Right atrium auricular region (tissue), 2 donors: Measurements from ENCODE around the gene SLC25A13. TPM values are rescaled to one million over a fixed set of nuclear protein-coding genes. Genes with fewer than 3 reads are reported as not detected.

Experiments
- DNase-seq: peaks from one replicate; pipeline ENCODE4 v3.0.0-alpha.2; 2019; ENCODE audit warnings: low spot score
- H3K27ac ChIP-seq, 2 donors: fragments of 200-600 bp; sonication (generic); 1 replicate in 1 of 2; 2 replicates in 1 of 2; pipeline ENCODE4 v1.5.1; 2016 to 2019
- H3K27me3 ChIP-seq, 2 donors: fragments of 200-600 bp; sonication (generic); one replicate each; pipeline versions ENCODE4 v1.5.1 to v1.6.0; 2017 to 2019
- H3K36me3 ChIP-seq: fragments of 200-600 bp; sonication (generic); one replicate; pipeline ENCODE4 v1.5.1; 2016
- H3K4me1 ChIP-seq, 2 donors: fragments of 200-600 bp; sonication (generic); one replicate each; pipeline versions ENCODE4 v1.5.1 to v1.6.0; 2017 to 2019
- H3K4me3 ChIP-seq, 2 donors: fragments of 200-600 bp; sonication (generic); 1 replicate in 1 of 2; 2 replicates in 1 of 2; pipeline ENCODE4 v1.5.1; 2017 to 2019; ENCODE audit warnings: mild to moderate bottlenecking in 1 of 2, moderate library complexity in 1 of 2
- H3K9me3 ChIP-seq, 2 donors: fragments of 200-600 bp; sonication (generic); one replicate each; pipeline ENCODE4 v1.5.1; 2019
- CTCF ChIP-seq, 2 donors: fragments of 200-600 bp; sonication (generic); IDR thresholded peaks; one replicate each; pipeline ENCODE4 v1.5.1; 2019; ENCODE audit warnings: antibody characterized with exemption in 2 of 2
- total RNA-seq, 2 donors: library from RNA; depleted of rRNA; stranded (reverse); fragments of >200 nt; gene quantifications; one replicate each; pipeline ENCODE4 v1.1.0, GENCODE V29; 2016

The SLC25A13 gene
- total RNA-seq, 2 donors from 2014 or later: 8.1 to 11.0 TPM

- Histone ChIP-seq H3K27me3 (no peaks in the 10 kb centered on the region), H3K36me3 (peaks cover 43% of the 10 kb centered on the region), H3K27ac (no peak overlapping the region), H3K4me1 (no peaks in the 10 kb centered on the region), H3K9me3 (no peaks in the 10 kb centered on the region), H3K4me3 (no peak overlapping the region)
- no peak for DNase-seq
- no peak for TF ChIP-seq CTCF (IDR thresholded peaks at IDR 0.05)
Measured at GRCh38 chr7:96179837-96180236, 142.1 kb downstream of the SLC25A13 start.

- H3K9me3 ChIP-seq: no peaks in the 10 kb centered on the region
- H3K27ac ChIP-seq: no peak overlapping the region
- no peaks in the 10 kb centered on the region for H3K27me3 ChIP-seq
- no peak for TF ChIP-seq CTCF (IDR thresholded peaks at IDR 0.05)
- no peak overlapping the region for H3K4me3 ChIP-seq
- no peaks in the 10 kb centered on the region for H3K4me1 ChIP-seq
- H3K36me3 ChIP-seq: peaks cover 38% of the 10 kb centered on the region
- DNase-seq: no peak
Measured at GRCh38 chr7:96179341-96179740, 142.6 kb downstream of the SLC25A13 start.

- no peak for DNase-seq
- Histone ChIP-seq H3K9me3 (no peaks in the 10 kb centered on the region), H3K27ac (no peak overlapping the region), H3K36me3 (peaks cover 31% of the 10 kb centered on the region), H3K4me3 (no peak overlapping the region), H3K4me1 (no peaks in the 10 kb centered on the region), H3K27me3 (no peaks in the 10 kb centered on the region)
- TF ChIP-seq CTCF (IDR thresholded peaks at IDR 0.05): no peak
Measured at GRCh38 chr7:96178581-96178980, 143.3 kb downstream of the SLC25A13 start.

- TF ChIP-seq CTCF (IDR thresholded peaks at IDR 0.05): no peak
- H3K36me3 ChIP-seq: peaks cover 19% of the 10 kb centered on the region
- no peaks in the 10 kb centered on the region for H3K9me3 ChIP-seq
Measured at GRCh38 chr7:96177353-96177752, 144.5 kb downstream of the SLC25A13 start.

GRCh38 chr7:96174812-96175211 is 147.1 kb downstream of the SLC25A13 start:
- Histone ChIP-seq H3K27ac (no peak overlapping the region), H3K4me3 (no peak overlapping the region), H3K36me3 (peaks cover 24% of the 10 kb centered on the region), H3K4me1 (no peaks in the 10 kb centered on the region), H3K9me3 (no peaks in the 10 kb centered on the region), H3K27me3 (no peaks in the 10 kb centered on the region)
- TF ChIP-seq CTCF (IDR thresholded peaks at IDR 0.05): no peak
- no peak for DNase-seq

More at GRCh38 chr7:96177353-96177752, 144.5 kb downstream of the SLC25A13 start:
- Histone ChIP-seq H3K27me3 (no peaks in the 10 kb centered on the region), H3K27ac (no peak overlapping the region), H3K4me3 (no peak overlapping the region), H3K4me1 (no peaks in the 10 kb centered on the region)
- DNase-seq: no peak

- H3K4me3 ChIP-seq: no peak overlapping the region
- H3K9me3 ChIP-seq: no peaks in the 10 kb centered on the region
- peaks cover 24% of the 10 kb centered on the region for H3K36me3 ChIP-seq
- H3K4me1 ChIP-seq: no peaks in the 10 kb centered on the region
- H3K27me3 ChIP-seq: no peaks in the 10 kb centered on the region
- TF ChIP-seq CTCF (IDR thresholded peaks at IDR 0.05): no peak
- DNase-seq: no peak
- H3K27ac ChIP-seq: no peak overlapping the region
Measured at GRCh38 chr7:96173781-96174180, 148.1 kb downstream of the SLC25A13 start.
